WTC11 (cell line): ENCODE data around the gene PNMA6A.
"Not testable (repeated sequence)": the region's sequence is repeated elsewhere in the genome, so short reads cannot be mapped to it uniquely, and the experiment has no call there.

Experiments
- CREM ChIP-seq: sonication (generic); formaldehyde crosslinking; IDR thresholded peaks from 2 replicates; pipeline ENCODE4 v1.8.1; 2022; ENCODE audit warnings: mild to moderate bottlenecking, missing genetic modification reagents, moderate library complexity
- KAT7 ChIP-seq: sonication (generic); formaldehyde crosslinking; IDR thresholded peaks from 2 replicates; pipeline ENCODE4 v1.8.1; 2023; ENCODE audit warnings: missing genetic modification reagents, mild to moderate bottlenecking, borderline replicate concordance
- SP1 ChIP-seq: sonication (generic); formaldehyde crosslinking; conservative IDR thresholded peaks from 2 replicates; pipeline ENCODE4 v1.8.1; 2022; ENCODE audit warnings: missing genetic modification reagents
- ZNF232 ChIP-seq: sonication (generic); formaldehyde crosslinking; IDR thresholded peaks from 2 replicates; pipeline ENCODE4 v1.8.0; 2022; ENCODE audit warnings: mild to moderate bottlenecking, missing genetic modification reagents
- TF ChIP-seq, protein P1 (sequence below): fragments of 200-600 bp; IDR thresholded peaks from 2 replicates; pipeline ENCODE4 v1.8.0; 2022; ENCODE audit warnings: antibody characterized with exemption
- TF ChIP-seq, protein P2 (sequence below): sonication (generic); formaldehyde crosslinking; IDR thresholded peaks from 2 replicates; pipeline ENCODE4 v1.8.1; 2023; ENCODE audit warnings: mild to moderate bottlenecking, missing genetic modification reagents, moderate library complexity
- TF ChIP-seq, protein P3 (sequence below): sonication (generic); formaldehyde crosslinking; IDR thresholded peaks from 2 replicates; pipeline ENCODE4 v1.8.1; 2022; ENCODE audit warnings: mild to moderate bottlenecking, missing genetic modification reagents, moderate library complexity, borderline replicate concordance

DNA sequence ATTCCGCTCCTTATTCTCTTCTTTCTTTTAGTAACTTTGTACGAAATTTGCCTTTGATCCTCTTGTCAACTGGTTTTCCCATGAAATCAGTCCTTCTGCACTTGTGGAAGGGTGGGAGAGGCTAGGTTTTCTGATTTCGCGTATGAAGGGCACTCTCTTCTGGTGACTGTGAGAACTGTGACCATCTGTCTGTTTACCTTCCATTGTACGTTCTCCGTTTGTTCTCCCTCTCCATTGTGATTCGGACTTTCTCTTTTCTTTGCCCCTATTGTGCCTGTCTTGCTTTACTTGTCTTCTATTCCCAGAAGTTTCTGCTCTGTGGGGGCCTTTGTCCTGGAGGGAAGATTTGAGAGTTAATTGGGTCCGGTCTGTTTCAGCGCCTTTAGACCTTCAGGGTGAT lies 41.6 kb downstream of the PNMA6A start:
- TF ChIP-seq, protein P1, sequence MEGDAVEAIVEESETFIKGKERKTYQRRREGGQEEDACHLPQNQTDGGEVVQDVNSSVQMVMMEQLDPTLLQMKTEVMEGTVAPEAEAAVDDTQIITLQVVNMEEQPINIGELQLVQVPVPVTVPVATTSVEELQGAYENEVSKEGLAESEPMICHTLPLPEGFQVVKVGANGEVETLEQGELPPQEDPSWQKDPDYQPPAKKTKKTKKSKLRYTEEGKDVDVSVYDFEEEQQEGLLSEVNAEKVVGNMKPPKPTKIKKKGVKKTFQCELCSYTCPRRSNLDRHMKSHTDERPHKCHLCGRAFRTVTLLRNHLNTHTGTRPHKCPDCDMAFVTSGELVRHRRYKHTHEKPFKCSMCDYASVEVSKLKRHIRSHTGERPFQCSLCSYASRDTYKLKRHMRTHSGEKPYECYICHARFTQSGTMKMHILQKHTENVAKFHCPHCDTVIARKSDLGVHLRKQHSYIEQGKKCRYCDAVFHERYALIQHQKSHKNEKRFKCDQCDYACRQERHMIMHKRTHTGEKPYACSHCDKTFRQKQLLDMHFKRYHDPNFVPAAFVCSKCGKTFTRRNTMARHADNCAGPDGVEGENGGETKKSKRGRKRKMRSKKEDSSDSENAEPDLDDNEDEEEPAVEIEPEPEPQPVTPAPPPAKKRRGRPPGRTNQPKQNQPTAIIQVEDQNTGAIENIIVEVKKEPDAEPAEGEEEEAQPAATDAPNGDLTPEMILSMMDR = not testable (repeated sequence)
- TF ChIP-seq, protein P2, sequence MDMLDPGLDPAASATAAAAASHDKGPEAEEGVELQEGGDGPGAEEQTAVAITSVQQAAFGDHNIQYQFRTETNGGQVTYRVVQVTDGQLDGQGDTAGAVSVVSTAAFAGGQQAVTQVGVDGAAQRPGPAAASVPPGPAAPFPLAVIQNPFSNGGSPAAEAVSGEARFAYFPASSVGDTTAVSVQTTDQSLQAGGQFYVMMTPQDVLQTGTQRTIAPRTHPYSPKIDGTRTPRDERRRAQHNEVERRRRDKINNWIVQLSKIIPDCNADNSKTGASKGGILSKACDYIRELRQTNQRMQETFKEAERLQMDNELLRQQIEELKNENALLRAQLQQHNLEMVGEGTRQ (CRISPR knock-in tag) = not testable (repeated sequence)
- TF ChIP-seq CREM, KAT7, SP1, ZNF232 (CRISPR knock-in tag): not testable (repeated sequence)
- TF ChIP-seq, protein P3, sequence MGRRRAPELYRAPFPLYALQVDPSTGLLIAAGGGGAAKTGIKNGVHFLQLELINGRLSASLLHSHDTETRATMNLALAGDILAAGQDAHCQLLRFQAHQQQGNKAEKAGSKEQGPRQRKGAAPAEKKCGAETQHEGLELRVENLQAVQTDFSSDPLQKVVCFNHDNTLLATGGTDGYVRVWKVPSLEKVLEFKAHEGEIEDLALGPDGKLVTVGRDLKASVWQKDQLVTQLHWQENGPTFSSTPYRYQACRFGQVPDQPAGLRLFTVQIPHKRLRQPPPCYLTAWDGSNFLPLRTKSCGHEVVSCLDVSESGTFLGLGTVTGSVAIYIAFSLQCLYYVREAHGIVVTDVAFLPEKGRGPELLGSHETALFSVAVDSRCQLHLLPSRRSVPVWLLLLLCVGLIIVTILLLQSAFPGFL (CRISPR knock-in tag) = not testable (repeated sequence)
